HL-60 (cell line): ENCODE data around the gene MSS51.

Experiments used
- DNase-seq, 2 experiments: peaks; one replicate each; pipeline ENCODE4 v3.0.0-alpha.2; 2010 to 2020; ENCODE audit warnings: low read depth in 1 of 2, low spot score in 1 of 2
- H3K27ac ChIP-seq: fragments of 250-450 bp; sonication (Bioruptor Pico); replicated peaks from 2 replicates; pipeline ENCODE4 v1.5.1; 2020; ENCODE audit warnings: mild to moderate bottlenecking, moderate library complexity
- H3K27me3 ChIP-seq: fragments of 250-450 bp; sonication (Bioruptor Pico); 2 replicates; pipeline ENCODE4 v1.5.1; 2021; ENCODE audit warnings: mild to moderate bottlenecking, moderate library complexity; ENCODE audit not compliant: insufficient read depth, poor library complexity, severe bottlenecking
- H3K4me3 ChIP-seq: replicated peaks from 2 replicates; pipeline ENCODE4 v1.5.1; 2011; ENCODE audit warnings: mild to moderate bottlenecking, control low read depth, low read length; ENCODE audit not compliant: insufficient read depth
- CTCF ChIP-seq: IDR thresholded peaks from one replicate; pipeline ENCODE4 v1.5.1; 2011; ENCODE audit warnings: low read length, control low read depth, inconsistent platforms; ENCODE audit not compliant: insufficient read depth
- GABPA ChIP-seq: IDR thresholded peaks from 2 replicates; pipeline ENCODE4 v1.6.1; 2012; ENCODE audit warnings: low read depth
- POLR2AphosphoS5 ChIP-seq: IDR thresholded peaks from 2 replicates; pipeline ENCODE4 v1.6.1; 2012; ENCODE audit warnings: low read depth
- REST ChIP-seq: IDR thresholded peaks from 2 replicates; pipeline ENCODE4 v1.6.1; 2012; ENCODE audit warnings: low read depth; ENCODE audit not compliant: insufficient replicate concordance
- SPI1 ChIP-seq: IDR thresholded peaks from 2 replicates; pipeline ENCODE4 v1.6.1; 2012; ENCODE audit warnings: low read depth, mild to moderate bottlenecking, borderline replicate concordance
- long read RNA-seq: library from polyadenylated mRNA; unstranded; transcript quantifications from one replicate; pipeline ENCODE4 v2.0.0, GENCODE V29; 2020

The MSS51 gene
- long read RNA-seq: 0 reads

- TF ChIP-seq CTCF (no peak), GABPA (no peak), POLR2AphosphoS5 (no peak), REST (no peak), SPI1 (no peak)
- H3K27me3 ChIP-seq: no peaks in the 10 kb centered on the region
- H3K4me3 ChIP-seq: no peak within 1 kb of the TSS
- DNase-seq: no peak
- no peak within 1 kb of the TSS for H3K27ac ChIP-seq
Observed at GRCh38 chr10:73433538-73433867, at the start of gene MSS51. MSS51 (minus strand) TSS chr10:73433561; CDS start chr10:73428284, 5,277 bp downstream.

GRCh38 chr10:73480158-73480557 is 46.8 kb upstream of the MSS51 start:
- no peak for DNase-seq
- no peak overlapping the region for H3K4me3 ChIP-seq
- TF ChIP-seq SPI1: no peak
- no peak for TF ChIP-seq REST
- no peak for TF ChIP-seq GABPA
- no peak for TF ChIP-seq CTCF
- no peak for TF ChIP-seq POLR2AphosphoS5
- H3K27me3 ChIP-seq: no peaks in the 10 kb centered on the region
- no peak overlapping the region for H3K27ac ChIP-seq

GRCh38 chr10:73478636-73479035 is 45.3 kb upstream of the MSS51 start:
- H3K27me3 ChIP-seq: no peaks in the 10 kb centered on the region
- H3K4me3 ChIP-seq: no peak overlapping the region
- TF ChIP-seq CTCF (no peak), POLR2AphosphoS5 (no peak)
- DNase-seq: peak in 1 of 2 experiments; percentile 28
- no peak overlapping the region; the same call in 1 of the 2 replicates for H3K27ac ChIP-seq

GRCh38 chr10:73471226-73471625 is 37.9 kb upstream of the MSS51 start:
- Histone ChIP-seq H3K27ac (no peak overlapping the region), H3K27me3 (no peaks in the 10 kb centered on the region), H3K4me3 (no peak overlapping the region)
- DNase-seq: no peak
- TF ChIP-seq POLR2AphosphoS5 (no peak), SPI1 (no peak), REST (no peak), GABPA (no peak), CTCF (no peak)
